ENCODE results near the gene SEMA6A. TPM values are rescaled to one million over a fixed set of nuclear protein-coding genes. Genes with fewer than 3 reads are reported as not detected.

The SEMA6A gene
- total RNA-seq, 2 donors from 2014 or later = 3.9 to 4.4 TPM

GRCh38 chr5:116438979-116439554, 135.6 kb downstream of the SEMA6A start:
- Histone ChIP-seq H3K36me3 (no peaks in the 10 kb centered on the region), H3K27ac (no peak overlapping the region), H3K27me3 (no peaks in the 10 kb centered on the region), H3K4me3 (no peak overlapping the region), H3K4me1 (peaks cover 0 to 26% of the 10 kb centered on the region in 2 donors), H3K9me3 (no peaks in the 10 kb centered on the region)
- no peak for DNase-seq (ENCODE audit: low spot score)
- no peak for TF ChIP-seq CTCF (IDR thresholded peaks at IDR 0.05)

GRCh38 chr5:116437922-116438578, 136.6 kb downstream of the SEMA6A start:
- Histone ChIP-seq H3K4me1 (peaks cover 0 to 26% of the 10 kb centered on the region in 2 donors), H3K27me3 (no peaks in the 10 kb centered on the region), H3K4me3 (no peak overlapping the region), H3K27ac (no peak overlapping the region), H3K9me3 (no peaks in the 10 kb centered on the region), H3K36me3 (no peaks in the 10 kb centered on the region)
- TF ChIP-seq CTCF (IDR thresholded peaks at IDR 0.05) = no peak
- DNase-seq (ENCODE audit: low spot score) = no peak

GRCh38 chr5:116437351-116437705, 137.3 kb downstream of the SEMA6A start:
- no peaks in the 10 kb centered on the region for H3K9me3 ChIP-seq
- no peak overlapping the region for H3K27ac ChIP-seq
- TF ChIP-seq CTCF (IDR thresholded peaks at IDR 0.05) = no peak
- DNase-seq (ENCODE audit: low spot score) = no peak
- H3K4me3 ChIP-seq = no peak overlapping the region
- peaks cover 0 to 24% of the 10 kb centered on the region in 2 donors for H3K4me1 ChIP-seq
- H3K27me3 ChIP-seq = no peaks in the 10 kb centered on the region
- no peaks in the 10 kb centered on the region for H3K36me3 ChIP-seq

GRCh38 chr5:116436674-116437350, 137.8 kb downstream of the SEMA6A start:
- TF ChIP-seq CTCF (IDR thresholded peaks at IDR 0.05) = no peak

GRCh38 chr5:116428966-116429365, 145.7 kb downstream of the SEMA6A start:
- no peaks in the 10 kb centered on the region for H3K27me3 ChIP-seq
- no peaks in the 10 kb centered on the region for H3K36me3 ChIP-seq
- H3K4me3 ChIP-seq = no peak overlapping the region
- DNase-seq (ENCODE audit: low spot score) = no peak
- TF ChIP-seq CTCF (IDR thresholded peaks at IDR 0.05) = no peak
- no peak overlapping the region for H3K27ac ChIP-seq
- H3K4me1 ChIP-seq = no peaks in the 10 kb centered on the region
- H3K9me3 ChIP-seq = no peaks in the 10 kb centered on the region

More at GRCh38 chr5:116436674-116437350, 137.8 kb downstream of the SEMA6A start:
- Histone ChIP-seq H3K9me3 (no peaks in the 10 kb centered on the region), H3K27me3 (no peaks in the 10 kb centered on the region), H3K27ac (no peak overlapping the region), H3K36me3 (no peaks in the 10 kb centered on the region), H3K4me1 (peaks cover 0 to 19% of the 10 kb centered on the region in 2 donors), H3K4me3 (no peak overlapping the region)
- no peak for DNase-seq (ENCODE audit: low spot score)

Data from right atrium auricular region (tissue), 2 donors.